Mesodermal cell (in vitro differentiated cells): ENCODE data around the gene ASTN2.

Experiments
- H3K27ac ChIP-seq: 2 replicates; pipeline ENCODE4 v1.7.0; 2013; ENCODE audit warnings: mild to moderate bottlenecking, low read depth, low read length, moderate library complexity; ENCODE audit not compliant: severe bottlenecking
- H3K36me3 ChIP-seq: 2 replicates; pipeline ENCODE4 v1.7.1; 2013; ENCODE audit warnings: mild to moderate bottlenecking, low read length, moderate library complexity; ENCODE audit not compliant: control insufficient read depth, insufficient read depth
- H3K4me1 ChIP-seq: one replicate; pipeline ENCODE4 v1.7.1; 2013; ENCODE audit warnings: mild to moderate bottlenecking, low read length; ENCODE audit not compliant: insufficient read depth, control insufficient read depth, poor library complexity, severe bottlenecking
- H3K4me3 ChIP-seq: 2 replicates; pipeline ENCODE4 v1.7.0; 2013; ENCODE audit warnings: low read length, control low read depth, mild to moderate bottlenecking; ENCODE audit not compliant: insufficient read depth, poor library complexity, severe bottlenecking; ENCODE audit errors: extremely low read depth
- H3K9me3 ChIP-seq: 2 replicates; pipeline ENCODE4 v1.7.1; 2013; ENCODE audit warnings: mild to moderate bottlenecking, low read length, moderate library complexity; ENCODE audit not compliant: control insufficient read depth
- WGBS, 2 experiments: methylation state at CpG; one replicate each; pipeline ENCODE4 v1.1.5; 2013; ENCODE audit warnings: missing lambda C conversion rate in 2 of 2; ENCODE audit not compliant: insufficient coverage in 2 of 2; 5-methylcytosine and 5-hydroxymethylcytosine counted together

Gene ASTN2

GRCh38 chr9:116992865-116993264, 422.0 kb downstream of the ASTN2 start:
- Histone ChIP-seq H3K9me3 (no peaks in the 10 kb centered on the region), H3K4me1 (no peaks in the 10 kb centered on the region), H3K27ac (no peak overlapping the region), H3K36me3 (no peaks in the 10 kb centered on the region), H3K4me3 (no peak overlapping the region)
- 58 to 91% methylated on average over 1 of the region's 2 CpGs for WGBS, 2 experiments

- no peaks in the 10 kb centered on the region for H3K36me3 ChIP-seq
- WGBS, 2 experiments, result 80 to 100% methylated on average over 1 to 2 of the region's 2 CpGs
- no peak overlapping the region for H3K27ac ChIP-seq
- no peaks in the 10 kb centered on the region for H3K4me1 ChIP-seq
- H3K9me3 ChIP-seq, result no peaks in the 10 kb centered on the region
- H3K4me3 ChIP-seq, result no peak overlapping the region
Measured at GRCh38 chr9:116991051-116991450, 423.8 kb downstream of the ASTN2 start.

- no peak overlapping the region for H3K4me3 ChIP-seq
- 50 to 89% methylated on average over 1 of the region's 1 CpG for WGBS, 2 experiments
- H3K36me3 ChIP-seq, result no peaks in the 10 kb centered on the region
- no peaks in the 10 kb centered on the region for H3K9me3 ChIP-seq
- no peak overlapping the region for H3K27ac ChIP-seq
- H3K4me1 ChIP-seq, result no peaks in the 10 kb centered on the region
Measured at GRCh38 chr9:116990592-116990991, 424.3 kb downstream of the ASTN2 start.

- Histone ChIP-seq H3K36me3 (no peaks in the 10 kb centered on the region), H3K27ac (no peak overlapping the region), H3K4me3 (no peak overlapping the region), H3K4me1 (no peaks in the 10 kb centered on the region), H3K9me3 (no peaks in the 10 kb centered on the region)
- WGBS, 2 experiments, result 100% methylated on average over 1 to 3 of the region's 5 CpGs
Measured at GRCh38 chr9:116987721-116988485, 427.0 kb downstream of the ASTN2 start.

GRCh38 chr9:116986015-116986414, 428.8 kb downstream of the ASTN2 start:
- Histone ChIP-seq H3K4me1 (no peaks in the 10 kb centered on the region), H3K4me3 (no peak overlapping the region), H3K36me3 (no peaks in the 10 kb centered on the region), H3K9me3 (no peaks in the 10 kb centered on the region), H3K27ac (no peak overlapping the region)
- 71 to 83% methylated on average over 4 to 6 of the region's 7 CpGs for WGBS, 2 experiments

- no peaks in the 10 kb centered on the region for H3K9me3 ChIP-seq
- no peaks in the 10 kb centered on the region for H3K36me3 ChIP-seq
- no peak overlapping the region for H3K4me3 ChIP-seq
- H3K27ac ChIP-seq, result no peak overlapping the region
- no peaks in the 10 kb centered on the region for H3K4me1 ChIP-seq
- WGBS, 2 experiments, result 67% methylated on average over 1 of the region's 4 CpGs; no CpG with 5 or more reads in 1 of the 2 experiments
Measured at GRCh38 chr9:116985596-116985995, 429.3 kb downstream of the ASTN2 start.

GRCh38 chr9:116984111-116984510, 430.7 kb downstream of the ASTN2 start:
- Histone ChIP-seq H3K4me1 (peaks cover 10% of the 10 kb centered on the region), H3K9me3 (no peaks in the 10 kb centered on the region), H3K36me3 (no peaks in the 10 kb centered on the region), H3K27ac (no peak overlapping the region), H3K4me3 (no peak overlapping the region)
- WGBS, 2 experiments, result 85 to 92% methylated on average over 2 of the region's 2 CpGs

GRCh38 chr9:116980582-116981120, 434.2 kb downstream of the ASTN2 start:
- Histone ChIP-seq H3K9me3 (no peaks in the 10 kb centered on the region), H3K27ac (no peak overlapping the region), H3K4me3 (no peak overlapping the region), H3K36me3 (no peaks in the 10 kb centered on the region), H3K4me1 (peaks cover 14% of the 10 kb centered on the region)

- no peak overlapping the region for H3K27ac ChIP-seq
- WGBS, 2 experiments, result no CpG with 5 or more reads among the region's 2 CpGs
Measured at GRCh38 chr9:116979456-116979855, 435.4 kb downstream of the ASTN2 start.

GRCh38 chr9:116978155-116978554, 436.7 kb downstream of the ASTN2 start:
- Histone ChIP-seq H3K27ac (no peak overlapping the region), H3K36me3 (no peaks in the 10 kb centered on the region), H3K4me3 (no peak overlapping the region), H3K9me3 (no peaks in the 10 kb centered on the region), H3K4me1 (peaks cover 14% of the 10 kb centered on the region)
- 100% methylated on average over 1 of the region's 2 CpGs for WGBS, 2 experiments

More at GRCh38 chr9:116979456-116979855, 435.4 kb downstream of the ASTN2 start:
- Histone ChIP-seq H3K4me3 (no peak overlapping the region), H3K36me3 (no peaks in the 10 kb centered on the region), H3K9me3 (no peaks in the 10 kb centered on the region), H3K4me1 (peaks cover 14% of the 10 kb centered on the region)

GRCh38 chr9:116975126-116975525, 439.7 kb downstream of the ASTN2 start:
- Histone ChIP-seq H3K9me3 (no peaks in the 10 kb centered on the region), H3K4me3 (no peak overlapping the region), H3K4me1 (peaks cover 14% of the 10 kb centered on the region), H3K27ac (no peak overlapping the region), H3K36me3 (no peaks in the 10 kb centered on the region)
- 89 to 92% methylated on average over 4 of the region's 4 CpGs for WGBS, 2 experiments
